SHP77 (cell line): ENCODE data around the gene SLC66A2.

ENCODE experiments used
- DNase-seq, 2 experiments: peaks; one replicate each; lab custom pipeline; 2025; lab: John Stamatoyannopoulos, UW

SLC66A2 gene

GRCh38 chr18:79937103-79937860 lies 14.2 kb downstream of the SLC66A2 start:
- DNase-seq, result no peak

- no peak for DNase-seq
Observed at GRCh38 chr18:79936641-79937040, 14.8 kb downstream of the SLC66A2 start.

GRCh38 chr18:79935925-79936324 lies 15.5 kb downstream of the SLC66A2 start:
- no peak for DNase-seq

GRCh38 chr18:79935499-79935898 lies 16.0 kb downstream of the SLC66A2 start:
- no peak for DNase-seq

GRCh38 chr18:79935098-79935480 lies 16.4 kb downstream of the SLC66A2 start:
- no peak for DNase-seq

GRCh38 chr18:79934311-79935097 lies 16.9 kb downstream of the SLC66A2 start:
- no peak for DNase-seq

GRCh38 chr18:79933765-79934164 lies 17.7 kb downstream of the SLC66A2 start:
- no peak for DNase-seq

GRCh38 chr18:79932907-79933306 lies 18.5 kb downstream of the SLC66A2 start:
- DNase-seq, result no peak

- DNase-seq, result no peak
Observed at GRCh38 chr18:79931475-79931874, 20.0 kb downstream of the SLC66A2 start.

GRCh38 chr18:79930020-79930642 lies 21.3 kb downstream of the SLC66A2 start:
- DNase-seq, result no peak

GRCh38 chr18:79928563-79928960 lies 22.9 kb downstream of the SLC66A2 start:
- no peak for DNase-seq

GRCh38 chr18:79927607-79928562 lies 23.6 kb downstream of the SLC66A2 start:
- no peak for DNase-seq

- no peak for DNase-seq
Observed at GRCh38 chr18:79926715-79927606, 24.5 kb downstream of the SLC66A2 start.

- no peak for DNase-seq
Observed at GRCh38 chr18:79926306-79926705, 25.1 kb downstream of the SLC66A2 start.

- no peak for DNase-seq
Observed at GRCh38 chr18:79924814-79925731, 26.4 kb downstream of the SLC66A2 start.

- no peak for DNase-seq
Observed at GRCh38 chr18:79923896-79924585, 27.4 kb downstream of the SLC66A2 start.

GRCh38 chr18:79922971-79923411 lies 28.5 kb downstream of the SLC66A2 start:
- DNase-seq, result no peak

GRCh38 chr18:79921984-79922965 lies 29.2 kb downstream of the SLC66A2 start:
- no peak for DNase-seq
